Uterus (tissue), 4 donors: Measurements from ENCODE around the gene OR6X1. TPM values are rescaled to one million over a fixed set of nuclear protein-coding genes. Genes with fewer than 3 reads are reported as not detected.

Experiments used
- DNase-seq, 2 donors: peaks; one replicate each; pipeline ENCODE4 v3.0.0-alpha.2; 2019 to 2020
- H3K27ac ChIP-seq, 2 donors: fragments of 200-600 bp; sonication (generic); 1 replicate in 1 of 2; 2 replicates in 1 of 2; pipeline ENCODE4 v1.5.1; 2016 to 2018
- H3K27me3 ChIP-seq, 2 donors: fragments of 200-600 bp; sonication (generic); one replicate each; pipeline ENCODE4 v1.5.1; 2018 to 2019; ENCODE audit warnings: control low read depth in 1 of 2
- H3K36me3 ChIP-seq, 2 donors: fragments of 200-600 bp; sonication (generic); one replicate each; pipeline ENCODE4 v1.5.1; 2019; ENCODE audit warnings: control low read depth in 1 of 2
- H3K4me1 ChIP-seq, 2 donors: fragments of 200-600 bp; sonication (generic); one replicate each; pipeline ENCODE4 v1.5.1; 2018 to 2019; ENCODE audit warnings: control low read depth in 1 of 2
- H3K4me3 ChIP-seq, 2 donors: fragments of 200-600 bp; sonication (generic); 1 replicate in 1 of 2; 2 replicates in 1 of 2; pipeline ENCODE4 v1.5.1; 2018 to 2019; ENCODE audit warnings: mild to moderate bottlenecking in 1 of 2
- H3K9me3 ChIP-seq, 2 donors: fragments of 200-600 bp; sonication (generic); one replicate each; pipeline ENCODE4 v1.5.1; 2019; ENCODE audit warnings: control low read depth in 1 of 2
- POLR2A ChIP-seq, 2 donors: fragments of 450-650 bp; IDR thresholded peaks; one replicate each; pipeline ENCODE4 v1.6.1; 2016; ENCODE audit warnings: antibody characterized with exemption in 2 of 2, mild to moderate bottlenecking in 1 of 2, moderate library complexity in 1 of 2
- intact Hi-C: fragments of 100-400 bp; cut with DNase I; formaldehyde crosslinking; loops from one replicate; pipeline ENCODE4 v1.15.1; 2023; ENCODE audit warnings: low total_unique reads
- small RNA-seq: library from RNA; depleted of rRNA; stranded (forward); fragments of <200 nt; gene quantifications from one replicate; pipeline ENCODE3, GENCODE V24; 2016
- total RNA-seq, 4 donors: library from RNA; depleted of rRNA in 3 of 4; stranded (reverse); fragments of >200 nt in 3 of 4; gene quantifications; one replicate each; pipeline versions ENCODE4 v1.1.0 to v1.2.4, GENCODE V29; 2014 to 2023
- TF ChIP-seq, protein P1 (sequence below), 4 experiments: fragments of 200-600 bp in 2 of 4; fragments of 450-650 bp in 2 of 4; sonication (generic) in 2 of 4; IDR thresholded peaks; one replicate each; pipeline ENCODE4 v1.5.1; 2016 to 2019; ENCODE audit warnings: antibody characterized with exemption in 4 of 4, mild to moderate bottlenecking in 2 of 4, moderate library complexity in 1 of 4
- donor health status: DM: yes; HTN: yes; CAD: no.

The OR6X1 gene
- total RNA-seq, 4 donors from 2014 or later, result not detected

DNA sequence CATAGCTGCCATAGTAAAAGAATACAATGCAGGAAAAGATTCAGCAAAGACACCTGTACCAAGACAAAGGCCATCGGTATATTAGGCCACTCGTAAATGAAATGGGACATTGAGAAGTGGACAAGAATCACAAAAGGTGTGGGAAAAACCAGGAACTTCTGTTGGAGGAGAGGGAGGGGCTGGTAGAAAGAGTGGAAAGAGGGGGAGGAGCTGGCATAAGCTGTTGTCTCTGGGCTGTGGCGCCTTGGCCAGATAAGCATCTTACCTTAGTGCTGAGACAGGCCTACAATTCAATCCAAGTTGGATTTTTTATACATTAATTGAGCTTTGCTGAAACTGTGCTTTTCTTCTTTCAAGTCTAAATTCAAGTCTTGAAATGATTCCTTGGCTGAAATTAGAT lies 50.0 kb downstream of the OR6X1 start:
- intact Hi-C loops, result no loop called here
- H3K36me3 ChIP-seq, result no peaks in the 10 kb centered on the region
- no peak for DNase-seq
- H3K4me3 ChIP-seq, result no peak overlapping the region
- no peak for TF ChIP-seq POLR2A (IDR thresholded peaks at IDR 0.05)
- TF ChIP-seq, protein P1, sequence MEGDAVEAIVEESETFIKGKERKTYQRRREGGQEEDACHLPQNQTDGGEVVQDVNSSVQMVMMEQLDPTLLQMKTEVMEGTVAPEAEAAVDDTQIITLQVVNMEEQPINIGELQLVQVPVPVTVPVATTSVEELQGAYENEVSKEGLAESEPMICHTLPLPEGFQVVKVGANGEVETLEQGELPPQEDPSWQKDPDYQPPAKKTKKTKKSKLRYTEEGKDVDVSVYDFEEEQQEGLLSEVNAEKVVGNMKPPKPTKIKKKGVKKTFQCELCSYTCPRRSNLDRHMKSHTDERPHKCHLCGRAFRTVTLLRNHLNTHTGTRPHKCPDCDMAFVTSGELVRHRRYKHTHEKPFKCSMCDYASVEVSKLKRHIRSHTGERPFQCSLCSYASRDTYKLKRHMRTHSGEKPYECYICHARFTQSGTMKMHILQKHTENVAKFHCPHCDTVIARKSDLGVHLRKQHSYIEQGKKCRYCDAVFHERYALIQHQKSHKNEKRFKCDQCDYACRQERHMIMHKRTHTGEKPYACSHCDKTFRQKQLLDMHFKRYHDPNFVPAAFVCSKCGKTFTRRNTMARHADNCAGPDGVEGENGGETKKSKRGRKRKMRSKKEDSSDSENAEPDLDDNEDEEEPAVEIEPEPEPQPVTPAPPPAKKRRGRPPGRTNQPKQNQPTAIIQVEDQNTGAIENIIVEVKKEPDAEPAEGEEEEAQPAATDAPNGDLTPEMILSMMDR (IDR thresholded peaks at IDR 0.05), result no peak
- H3K9me3 ChIP-seq, result no peaks in the 10 kb centered on the region
- no peaks in the 10 kb centered on the region for H3K4me1 ChIP-seq
- H3K27me3 ChIP-seq, result no peaks in the 10 kb centered on the region
- no peak overlapping the region for H3K27ac ChIP-seq

Small RNAs within 50 kb of the gene (small RNA-seq; reads per million reads assigned to genes)
- not detected for gene RNU1-21P

Other genes with a start within 250 kb of the OR6X1 start
- gene SCN3B, start 99.9 kb downstream of the OR6X1 start, total RNA-seq, result 1 to 10 TPM in 3 of 4 donors, under 1 TPM in 1; 0.51 to 2.8 (median 2.0) TPM
- 10 to 100 TPM in 2 of 4 donors, 1 to 10 TPM in 1, under 1 TPM in 1; 0.77 to 23.3 (median 12.7) TPM for gene ZNF202, start 12.9 kb downstream of the OR6X1 start, total RNA-seq
- not detected for gene OR6M1, start 51.8 kb upstream of the OR6X1 start, total RNA-seq
- not detected for gene TMEM225, start 131.2 kb upstream of the OR6X1 start, total RNA-seq
- under 1 TPM in 1 of 4 donors, not detected in 3; 0.07 TPM for gene OR8D4, start 147.6 kb upstream of the OR6X1 start, total RNA-seq
- not detected for gene OR4D5, start 185.1 kb upstream of the OR6X1 start, total RNA-seq
- not detected for gene OR6T1, start 189.3 kb upstream of the OR6X1 start, total RNA-seq
- gene OR10S1, start 223.3 kb upstream of the OR6X1 start, total RNA-seq, result not detected
- not detected for gene OR10G6, start 240.6 kb upstream of the OR6X1 start, total RNA-seq